ENCODE results near the gene AVPR2.

The AVPR2 gene

DNA sequence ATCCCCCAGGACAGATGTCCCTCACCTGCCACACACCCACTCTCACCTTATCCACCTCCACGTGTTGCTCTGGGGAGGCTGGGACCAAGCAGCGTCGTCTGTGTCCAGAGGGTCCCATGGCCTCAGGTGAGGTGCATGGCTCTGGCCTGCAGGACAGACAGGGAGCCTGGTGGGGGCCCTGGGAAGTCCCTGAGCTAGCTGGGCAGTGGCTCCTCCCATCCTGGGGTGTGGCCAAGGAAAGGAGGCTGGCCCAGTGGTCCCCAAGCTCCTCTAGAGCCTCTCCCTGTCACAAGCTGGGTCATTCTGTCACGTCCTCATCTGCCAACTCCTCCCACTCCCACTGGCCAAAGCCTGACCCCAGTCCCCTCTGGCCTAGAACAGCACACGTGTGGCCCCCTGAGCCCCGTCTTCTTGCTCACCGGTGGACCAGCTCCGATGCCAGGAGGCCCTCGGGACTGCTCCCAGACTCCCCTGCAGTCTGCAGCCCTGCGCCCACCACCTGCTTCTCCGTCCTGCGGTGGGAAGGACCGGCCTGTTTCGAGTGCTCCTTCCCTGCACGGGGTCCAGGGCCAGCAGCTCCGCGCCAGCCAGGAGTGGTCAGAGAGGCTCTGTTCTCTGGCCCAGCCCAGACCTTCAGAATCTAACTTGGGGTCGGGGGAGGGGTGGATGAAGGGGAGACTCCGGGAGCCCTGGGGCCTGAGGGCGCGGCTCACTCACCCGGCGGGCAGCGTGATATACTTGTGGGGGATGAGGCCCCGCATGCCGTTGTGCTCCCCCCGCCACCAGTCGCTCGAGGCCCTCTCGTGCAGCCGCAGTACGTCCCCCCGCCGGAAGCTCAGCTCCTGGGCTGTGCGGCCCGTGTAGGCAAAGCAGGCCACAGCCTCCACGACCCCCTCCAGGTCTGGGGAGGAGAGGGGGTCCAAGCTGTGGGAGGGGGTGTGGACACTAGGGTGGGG lies 4.8 kb downstream of the AVPR2 start:
- Histone ChIP-seq H3K4me2 (ENCODE audit: insufficient read depth, low read length) (no peak overlapping the region), H3K9ac (ENCODE audit: low read depth, low read length) (no peak overlapping the region)
- no peak for ATAC-seq (ENCODE audit: insufficient read depth, low read depth)

DNA sequence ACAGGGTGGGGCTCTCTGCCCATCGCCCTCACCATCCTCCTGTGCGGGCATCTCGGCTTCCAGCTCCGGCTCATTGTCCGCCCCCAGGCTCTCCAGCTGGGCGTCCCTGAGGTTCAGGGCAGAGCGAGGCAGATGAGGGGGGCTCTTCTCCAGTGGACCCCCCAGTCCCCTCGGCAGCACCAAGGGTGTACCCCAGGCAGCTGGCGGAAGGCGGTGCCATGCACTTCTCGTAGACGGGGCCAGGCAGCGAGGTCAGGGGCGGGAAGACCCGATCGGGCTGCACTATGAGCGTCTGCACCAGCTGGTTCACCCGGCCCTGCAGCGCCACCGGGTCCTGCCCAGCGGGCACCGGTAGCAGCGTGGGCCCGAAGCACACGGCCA lies 5.5 kb downstream of the AVPR2 start:
- H3K4me1 ChIP-seq (ENCODE audit: insufficient read depth, low read length), result no peaks in the 10 kb centered on the region
- H4K20me1 ChIP-seq (ENCODE audit: insufficient read depth, low read length), result peaks cover 11% of the 10 kb centered on the region
- H3K27ac ChIP-seq (ENCODE audit: low read length), result no peak overlapping the region
- H3K79me2 ChIP-seq (ENCODE audit: insufficient read depth, low read length), result no peaks in the 10 kb centered on the region
- no peaks in the 10 kb centered on the region for H3K27me3 ChIP-seq (ENCODE audit: insufficient read depth, low read length, poor library complexity)
- no peak for DNase-seq
- no peak overlapping the region for H2AFZ ChIP-seq (ENCODE audit: low read depth, low read length)
- no peak overlapping the region for H3K9ac ChIP-seq (ENCODE audit: low read depth, low read length)
- H3K9me3 ChIP-seq (ENCODE audit: insufficient read depth, low read length, severe bottlenecking), result no peaks in the 10 kb centered on the region
- no peak for ATAC-seq (ENCODE audit: insufficient read depth, low read depth)
- no peak overlapping the region for H3K4me3 ChIP-seq (ENCODE audit: low read depth in 1 of 2, low read length in 2 of 2)
- H3K36me3 ChIP-seq (ENCODE audit: insufficient read depth, low read length), result peaks cover 49% of the 10 kb centered on the region
- TF ChIP-seq, protein P1, sequence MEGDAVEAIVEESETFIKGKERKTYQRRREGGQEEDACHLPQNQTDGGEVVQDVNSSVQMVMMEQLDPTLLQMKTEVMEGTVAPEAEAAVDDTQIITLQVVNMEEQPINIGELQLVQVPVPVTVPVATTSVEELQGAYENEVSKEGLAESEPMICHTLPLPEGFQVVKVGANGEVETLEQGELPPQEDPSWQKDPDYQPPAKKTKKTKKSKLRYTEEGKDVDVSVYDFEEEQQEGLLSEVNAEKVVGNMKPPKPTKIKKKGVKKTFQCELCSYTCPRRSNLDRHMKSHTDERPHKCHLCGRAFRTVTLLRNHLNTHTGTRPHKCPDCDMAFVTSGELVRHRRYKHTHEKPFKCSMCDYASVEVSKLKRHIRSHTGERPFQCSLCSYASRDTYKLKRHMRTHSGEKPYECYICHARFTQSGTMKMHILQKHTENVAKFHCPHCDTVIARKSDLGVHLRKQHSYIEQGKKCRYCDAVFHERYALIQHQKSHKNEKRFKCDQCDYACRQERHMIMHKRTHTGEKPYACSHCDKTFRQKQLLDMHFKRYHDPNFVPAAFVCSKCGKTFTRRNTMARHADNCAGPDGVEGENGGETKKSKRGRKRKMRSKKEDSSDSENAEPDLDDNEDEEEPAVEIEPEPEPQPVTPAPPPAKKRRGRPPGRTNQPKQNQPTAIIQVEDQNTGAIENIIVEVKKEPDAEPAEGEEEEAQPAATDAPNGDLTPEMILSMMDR (IDR thresholded peaks at IDR 0.05; ENCODE audit: borderline replicate concordance, extremely low read depth, low read length, poor library complexity, severe bottlenecking), result no peak
- TF ChIP-seq EZH2 (IDR thresholded peaks at IDR 0.05; ENCODE audit: borderline replicate concordance, low read depth, low read length, severe bottlenecking), result no peak
- H3K4me2 ChIP-seq (ENCODE audit: insufficient read depth, low read length), result no peak overlapping the region

More for the DNA sequence above, 4.8 kb downstream of the AVPR2 start:
- no peaks in the 10 kb centered on the region for H3K79me2 ChIP-seq (ENCODE audit: insufficient read depth, low read length)
- H3K4me3 ChIP-seq (ENCODE audit: low read depth in 1 of 2, low read length in 2 of 2), result no peak overlapping the region
- H2AFZ ChIP-seq (ENCODE audit: low read depth, low read length), result no peak overlapping the region
- no peak for DNase-seq
- H3K36me3 ChIP-seq (ENCODE audit: insufficient read depth, low read length), result peaks cover 49% of the 10 kb centered on the region
- H3K27me3 ChIP-seq (ENCODE audit: insufficient read depth, low read length, poor library complexity), result no peaks in the 10 kb centered on the region
- no peak overlapping the region for H3K27ac ChIP-seq (ENCODE audit: low read length)
- H3K4me1 ChIP-seq (ENCODE audit: insufficient read depth, low read length), result no peaks in the 10 kb centered on the region
- peaks cover 7% of the 10 kb centered on the region; the same call in 1 of the 2 replicates for H4K20me1 ChIP-seq (ENCODE audit: insufficient read depth, low read length)
- TF ChIP-seq EZH2 (IDR thresholded peaks at IDR 0.05; ENCODE audit: borderline replicate concordance, low read depth, low read length, severe bottlenecking), result no peak
- TF ChIP-seq, protein P1 (IDR thresholded peaks at IDR 0.05; ENCODE audit: borderline replicate concordance, extremely low read depth, low read length, poor library complexity, severe bottlenecking), result no peak
- H3K9me3 ChIP-seq (ENCODE audit: insufficient read depth, low read length, severe bottlenecking), result no peaks in the 10 kb centered on the region

DNA sequence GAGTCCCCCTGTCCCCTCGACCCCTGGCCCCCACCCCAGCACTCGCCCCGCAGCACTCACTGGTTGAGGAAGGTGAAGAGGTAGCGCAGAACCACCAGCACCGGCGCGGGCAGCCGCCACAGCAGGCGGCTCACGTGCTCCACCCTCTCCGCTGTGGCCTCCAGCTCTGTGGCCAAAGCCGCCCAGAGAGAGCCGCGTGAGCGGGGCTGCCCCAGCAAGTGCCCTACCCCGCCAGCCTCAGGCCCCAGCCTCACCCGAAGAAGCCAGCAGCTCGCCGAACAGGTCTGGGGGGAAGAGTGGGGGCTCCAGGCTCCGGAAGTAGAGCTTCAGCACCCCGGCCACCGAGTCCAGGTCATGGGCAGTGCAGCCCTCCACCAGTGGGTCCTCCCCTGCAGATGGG lies 6.0 kb downstream of the AVPR2 start:
- peaks cover 11% of the 10 kb centered on the region for H4K20me1 ChIP-seq (ENCODE audit: insufficient read depth, low read length)
- H3K27ac ChIP-seq (ENCODE audit: low read length), result no peak overlapping the region
- H3K4me2 ChIP-seq (ENCODE audit: insufficient read depth, low read length), result no peak overlapping the region
- H3K79me2 ChIP-seq (ENCODE audit: insufficient read depth, low read length), result no peaks in the 10 kb centered on the region
- H3K36me3 ChIP-seq (ENCODE audit: insufficient read depth, low read length), result peaks cover 49% of the 10 kb centered on the region
- H3K4me1 ChIP-seq (ENCODE audit: insufficient read depth, low read length), result no peaks in the 10 kb centered on the region
- no peak overlapping the region for H3K9ac ChIP-seq (ENCODE audit: low read depth, low read length)
- no peak overlapping the region for H2AFZ ChIP-seq (ENCODE audit: low read depth, low read length)
- TF ChIP-seq EZH2 (IDR thresholded peaks at IDR 0.05; ENCODE audit: borderline replicate concordance, low read depth, low read length, severe bottlenecking), result no peak
- TF ChIP-seq, protein P1 (IDR thresholded peaks at IDR 0.05; ENCODE audit: borderline replicate concordance, extremely low read depth, low read length, poor library complexity, severe bottlenecking), result no peak
- no peaks in the 10 kb centered on the region for H3K9me3 ChIP-seq (ENCODE audit: insufficient read depth, low read length, severe bottlenecking)
- no peak overlapping the region for H3K4me3 ChIP-seq (ENCODE audit: low read depth in 1 of 2, low read length in 2 of 2)
- no peaks in the 10 kb centered on the region for H3K27me3 ChIP-seq (ENCODE audit: insufficient read depth, low read length, poor library complexity)
- ATAC-seq (ENCODE audit: insufficient read depth, low read depth) (no peak), DNase-seq (no peak)

Data from DND-41 (cell line).